Measurements from ENCODE around the gene TACR3. TPM values are rescaled to one million over a fixed set of nuclear protein-coding genes. Genes with fewer than 3 reads are reported as not detected.
"Not testable (repeated sequence)": the region's sequence is repeated elsewhere in the genome, so short reads cannot be mapped to it uniquely, and the experiment has no call there.

TACR3 gene, protein sequence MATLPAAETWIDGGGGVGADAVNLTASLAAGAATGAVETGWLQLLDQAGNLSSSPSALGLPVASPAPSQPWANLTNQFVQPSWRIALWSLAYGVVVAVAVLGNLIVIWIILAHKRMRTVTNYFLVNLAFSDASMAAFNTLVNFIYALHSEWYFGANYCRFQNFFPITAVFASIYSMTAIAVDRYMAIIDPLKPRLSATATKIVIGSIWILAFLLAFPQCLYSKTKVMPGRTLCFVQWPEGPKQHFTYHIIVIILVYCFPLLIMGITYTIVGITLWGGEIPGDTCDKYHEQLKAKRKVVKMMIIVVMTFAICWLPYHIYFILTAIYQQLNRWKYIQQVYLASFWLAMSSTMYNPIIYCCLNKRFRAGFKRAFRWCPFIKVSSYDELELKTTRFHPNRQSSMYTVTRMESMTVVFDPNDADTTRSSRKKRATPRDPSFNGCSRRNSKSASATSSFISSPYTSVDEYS
- 5.3 and 5.9 TPM in 2 replicates for total RNA-seq (2014; rRNA removed; shearing (Covaris generic))

DNA sequence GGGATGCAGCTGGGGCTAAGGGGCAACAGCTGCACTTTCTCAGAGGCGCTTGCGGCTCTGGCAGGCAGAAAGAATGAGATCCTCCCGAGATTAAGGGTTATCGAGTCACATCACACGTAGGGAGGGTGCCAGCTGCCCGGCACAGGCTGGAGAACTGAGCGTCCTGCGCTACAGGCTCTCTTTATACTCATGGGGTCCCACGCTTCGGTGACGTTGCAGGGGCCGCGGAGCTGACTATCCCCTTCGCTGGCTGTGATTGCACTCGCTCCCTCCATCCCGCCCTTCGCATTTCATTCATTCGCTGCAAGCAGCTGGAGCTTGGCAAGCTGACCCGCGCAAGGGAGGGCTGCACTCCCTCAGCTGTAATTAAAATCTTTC lies at the start of gene TACR3:
TSS of gene TACR3 (minus strand) at position 156 of the 378 bp plus-strand sequence. CDS start 310 bp downstream, outside the sequence.
- Histone ChIP-seq H3K4me1 (peaks cover 7% of the 10 kb centered on the region; the same call in 1 of the 2 replicates), H3K4me3 (peak within 1 kb of the TSS; percentile 57), H3K36me3 (no peaks in the 10 kb centered on the region), H3K9me3 (replicated peaks) (no peaks in the 10 kb centered on the region), H3K27me3 (no peaks in the 10 kb centered on the region), H3K27ac (peak within 1 kb of the TSS; percentile 62)
- DNase-seq = peak; percentile 89 to 92

DNA sequence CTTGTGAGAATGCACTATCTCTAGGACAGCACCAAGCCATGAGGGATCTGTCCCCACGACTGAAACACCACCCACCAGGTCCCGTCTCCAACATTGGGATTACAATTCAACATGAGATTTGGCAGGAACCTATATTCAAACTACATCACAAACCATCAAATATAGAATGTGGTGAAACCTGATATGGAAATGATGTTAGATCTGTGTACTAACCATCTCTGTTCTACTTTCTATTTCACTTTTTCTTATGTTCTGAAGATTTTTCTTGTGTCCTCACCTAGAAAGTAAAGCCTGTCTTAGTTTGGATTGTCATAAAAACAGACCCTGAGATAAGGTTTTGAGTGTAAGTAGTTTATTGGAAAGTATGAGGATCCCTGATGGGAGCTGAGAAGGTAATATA lies 37.8 kb upstream of the TACR3 start:
- no peaks in the 10 kb centered on the region for H3K27me3 ChIP-seq
- no peaks in the 10 kb centered on the region for H3K9me3 ChIP-seq (replicated peaks)
- no peak overlapping the region for H3K4me3 ChIP-seq
- no peaks in the 10 kb centered on the region; the same call in 1 of the 2 replicates for H3K4me1 ChIP-seq
- DNase-seq = no peak
- H3K36me3 ChIP-seq = no peaks in the 10 kb centered on the region
- H3K27ac ChIP-seq = no peak overlapping the region

DNA sequence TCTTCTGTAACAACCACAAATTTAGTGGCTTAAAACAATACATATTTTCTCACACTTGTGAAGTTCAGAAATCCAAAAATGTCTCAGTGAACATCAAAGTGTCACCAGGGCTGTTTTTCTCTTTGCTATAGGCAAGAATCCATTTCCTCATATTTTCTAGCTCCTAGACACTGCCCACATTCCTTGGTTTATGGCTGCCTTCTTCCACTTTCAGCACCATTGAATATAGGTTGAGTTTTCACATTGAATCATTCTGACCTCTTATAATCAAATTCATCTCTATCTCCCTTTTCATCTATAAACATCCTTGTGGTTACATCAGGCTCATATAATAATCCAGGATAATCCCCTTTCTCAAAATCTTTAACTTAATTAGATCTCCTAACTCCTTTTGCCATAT lies 37.0 kb upstream of the TACR3 start:
- Histone ChIP-seq H3K4me3 (no peak overlapping the region), H3K36me3 (no peaks in the 10 kb centered on the region), H3K9me3 (replicated peaks) (no peaks in the 10 kb centered on the region), H3K27ac (no peak overlapping the region), H3K4me1 (no peaks in the 10 kb centered on the region; the same call in 1 of the 2 replicates), H3K27me3 (no peaks in the 10 kb centered on the region)
- no peak for DNase-seq

- no peak overlapping the region for H3K4me3 ChIP-seq
- peak; percentile 7 to 18 for DNase-seq
- H3K27ac ChIP-seq = no peak overlapping the region
- H3K4me1 ChIP-seq = no peaks in the 10 kb centered on the region; the same call in 1 of the 2 replicates
- no peaks in the 10 kb centered on the region for H3K36me3 ChIP-seq
- H3K27me3 ChIP-seq = no peaks in the 10 kb centered on the region
- H3K9me3 ChIP-seq (replicated peaks) = no peaks in the 10 kb centered on the region
Measured at GRCh38 chr4:103754844-103755243, 35.1 kb upstream of the TACR3 start.

DNA sequence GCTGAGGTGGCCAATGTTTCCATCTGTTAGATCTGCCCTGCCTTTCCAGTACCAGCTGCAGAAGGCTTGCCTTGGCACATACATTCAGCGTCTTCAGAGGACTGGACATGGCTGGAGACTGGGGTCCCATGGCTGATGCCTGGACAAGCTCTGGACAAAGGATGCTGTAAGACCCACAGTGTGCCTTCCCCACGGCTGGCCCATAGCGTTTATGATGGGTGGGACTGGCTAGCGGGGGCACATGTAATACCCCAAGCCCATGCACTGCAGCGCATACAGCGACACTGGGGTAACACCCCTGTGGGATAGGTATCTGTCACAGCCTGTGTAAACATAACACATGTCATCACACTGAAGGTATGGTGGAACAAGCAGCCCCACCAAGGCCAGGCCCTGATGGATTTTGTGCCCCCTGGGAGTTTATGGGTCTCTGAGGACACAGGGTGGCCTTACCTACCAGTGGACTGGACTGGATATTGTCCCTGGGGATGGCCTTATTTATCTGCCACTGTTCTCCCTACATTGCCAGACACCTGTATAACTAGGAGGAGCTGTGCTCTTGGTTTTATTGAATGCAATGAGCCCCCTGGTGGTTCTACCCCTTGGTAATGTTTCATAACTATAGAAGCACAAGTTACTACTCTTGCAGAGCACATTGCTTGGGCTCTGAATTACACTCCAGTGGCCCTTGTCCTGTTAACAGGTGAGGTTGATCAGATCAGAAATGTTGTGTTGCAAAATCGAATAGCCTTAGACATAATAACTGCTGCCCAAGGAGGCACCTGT lies 34.3 kb upstream of the TACR3 start:
- DNase-seq = no peak
- H3K9me3 ChIP-seq (replicated peaks) = no peaks in the 10 kb centered on the region
- no peak overlapping the region for H3K4me3 ChIP-seq
- H3K27me3 ChIP-seq = no peaks in the 10 kb centered on the region
- no peaks in the 10 kb centered on the region; the same call in 1 of the 2 replicates for H3K4me1 ChIP-seq
- no peak overlapping the region for H3K27ac ChIP-seq
- H3K36me3 ChIP-seq = no peaks in the 10 kb centered on the region

DNA sequence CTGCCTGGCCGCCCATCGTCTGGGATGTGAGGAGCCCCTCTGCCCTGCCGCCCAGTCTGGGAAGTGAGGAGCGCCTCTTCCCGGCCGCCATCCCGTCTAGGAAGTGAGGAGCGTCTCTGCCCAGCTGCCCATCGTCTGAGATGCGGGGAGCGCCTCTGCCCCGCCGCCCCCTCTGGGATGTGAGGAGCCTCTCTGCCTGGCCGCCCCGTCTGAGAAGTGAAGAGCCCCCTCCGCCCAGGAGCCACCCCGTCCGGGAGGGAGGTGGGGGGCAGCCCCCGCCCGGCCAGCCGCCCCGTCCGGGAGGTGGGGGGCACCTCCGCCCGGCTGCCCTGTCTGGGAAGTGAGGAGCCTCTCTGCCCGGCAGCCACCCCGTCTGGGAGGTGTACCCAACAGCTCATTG lies 3.4 kb upstream of the TACR3 start:
- not testable (repeated sequence) for DNase-seq; H3K27me3 ChIP-seq; H3K4me1 ChIP-seq; H3K36me3 ChIP-seq; H3K27ac ChIP-seq; H3K9me3 ChIP-seq (replicated peaks); H3K4me3 ChIP-seq

DNA sequence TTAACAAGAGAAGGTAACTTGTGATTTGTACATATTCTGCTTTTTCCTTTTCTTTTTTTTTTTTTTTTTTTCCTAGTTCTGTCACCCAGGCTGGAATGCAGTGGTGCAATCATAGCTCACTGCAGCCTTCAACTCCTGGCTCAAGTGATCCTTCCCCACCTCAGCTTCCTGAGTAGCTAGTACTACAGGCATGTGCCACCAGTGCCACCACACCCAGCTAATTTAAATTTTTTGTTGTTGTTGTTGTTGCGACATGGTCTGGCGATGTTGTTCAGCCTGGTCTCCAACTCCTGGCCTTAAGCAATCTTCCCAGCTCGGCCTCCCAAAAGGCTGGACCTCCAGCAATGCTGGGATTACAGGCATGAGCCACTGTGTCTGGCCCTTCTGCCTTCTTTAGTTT lies 1.5 kb upstream of the TACR3 start:
- peaks cover 7% of the 10 kb centered on the region; the same call in 1 of the 2 replicates for H3K4me1 ChIP-seq
- H3K4me3 ChIP-seq = no peak overlapping the region
- no peak overlapping the region for H3K27ac ChIP-seq
- peak in 1 of 2 experiments; percentile 15 for DNase-seq
- H3K36me3 ChIP-seq = no peaks in the 10 kb centered on the region
- H3K27me3 ChIP-seq = no peaks in the 10 kb centered on the region
- no peaks in the 10 kb centered on the region for H3K9me3 ChIP-seq (replicated peaks)

- Histone ChIP-seq H3K36me3 (no peaks in the 10 kb centered on the region), H3K27ac (peak overlapping the region; percentile 62), H3K4me1 (peaks cover 7% of the 10 kb centered on the region; the same call in 1 of the 2 replicates), H3K4me3 (peak overlapping the region; percentile 57), H3K27me3 (no peaks in the 10 kb centered on the region), H3K9me3 (replicated peaks) (no peaks in the 10 kb centered on the region)
- no peak for DNase-seq
Measured at GRCh38 chr4:103720661-103721060, 876 bp upstream of the TACR3 start.

- Histone ChIP-seq H3K9me3 (replicated peaks) (no peaks in the 10 kb centered on the region), H3K4me3 (peak overlapping the region; percentile 57), H3K27me3 (no peaks in the 10 kb centered on the region), H3K4me1 (peaks cover 7% of the 10 kb centered on the region; the same call in 1 of the 2 replicates), H3K36me3 (no peaks in the 10 kb centered on the region), H3K27ac (peak overlapping the region; percentile 62)
- DNase-seq = no peak
Measured at GRCh38 chr4:103719105-103719829, 518 bp downstream of the TACR3 start.

GRCh38 chr4:103692615-103693014 lies 27.2 kb downstream of the TACR3 start:
- DNase-seq = no peak
- H3K4me1 ChIP-seq = no peaks in the 10 kb centered on the region
- H3K9me3 ChIP-seq (replicated peaks) = no peaks in the 10 kb centered on the region
- H3K36me3 ChIP-seq = no peaks in the 10 kb centered on the region
- H3K27me3 ChIP-seq = no peaks in the 10 kb centered on the region
- H3K27ac ChIP-seq = no peak overlapping the region
- no peak overlapping the region for H3K4me3 ChIP-seq

- H3K4me1 ChIP-seq = no peaks in the 10 kb centered on the region
- no peaks in the 10 kb centered on the region for H3K9me3 ChIP-seq (replicated peaks)
- no peaks in the 10 kb centered on the region for H3K36me3 ChIP-seq
- no peak overlapping the region for H3K4me3 ChIP-seq
- no peak overlapping the region for H3K27ac ChIP-seq
- DNase-seq = no peak
- no peaks in the 10 kb centered on the region for H3K27me3 ChIP-seq
Measured at GRCh38 chr4:103673983-103674382, 45.8 kb downstream of the TACR3 start.

DNA sequence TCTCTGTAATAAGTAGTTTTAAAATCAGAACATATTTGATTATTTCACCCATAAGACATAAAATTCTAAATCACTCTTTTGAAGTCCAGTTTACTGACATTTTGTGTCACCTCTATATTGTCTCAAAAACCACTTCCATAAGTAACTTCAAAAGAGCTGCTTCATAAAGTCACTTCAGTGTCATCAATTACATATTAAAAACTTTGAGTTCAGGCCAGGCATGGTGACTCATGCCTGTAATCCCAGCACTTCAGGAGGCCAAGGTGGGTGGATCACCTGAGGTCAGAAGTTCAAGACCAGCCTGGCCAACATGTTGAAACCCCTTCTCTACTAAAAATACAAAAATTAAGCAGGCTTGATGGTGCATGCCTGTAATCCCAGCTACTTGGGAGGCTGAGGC lies 53.0 kb downstream of the TACR3 start:
- H3K4me3 ChIP-seq; H3K36me3 ChIP-seq; DNase-seq; H3K9me3 ChIP-seq (replicated peaks); H3K27me3 ChIP-seq; H3K27ac ChIP-seq: not testable (repeated sequence)
- H3K4me1 ChIP-seq = peaks cover 17% of the 10 kb centered on the region

DNA sequence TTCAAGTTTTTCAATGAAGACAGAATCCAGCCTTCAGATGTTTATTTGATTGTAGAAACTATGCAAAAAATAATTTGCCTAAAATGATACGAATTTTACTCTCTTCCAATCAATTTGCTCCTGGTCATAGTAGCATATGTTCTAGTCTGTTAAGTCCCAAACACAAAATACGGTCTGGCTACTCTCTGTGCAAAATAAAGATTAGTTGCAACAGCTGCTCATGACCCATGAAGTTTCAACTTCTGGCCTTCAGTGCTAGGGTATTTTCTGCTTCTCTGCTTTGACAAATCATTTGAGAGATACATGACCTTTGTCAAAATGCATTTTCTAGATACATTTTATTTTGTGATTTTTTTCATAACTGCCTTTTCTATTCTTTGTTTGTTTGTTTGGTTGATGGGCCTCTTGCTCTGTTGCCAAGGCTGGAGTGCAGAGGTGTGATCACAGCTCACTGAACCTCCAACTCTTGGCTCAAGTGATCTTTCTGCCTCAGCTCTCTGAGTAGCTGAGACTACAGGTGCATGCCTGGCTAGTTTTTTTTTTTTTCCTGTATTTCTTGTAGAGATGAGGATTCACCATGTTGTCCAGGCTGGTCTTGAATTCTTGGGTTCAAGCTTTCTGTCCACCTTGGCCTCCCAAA lies 55.2 kb downstream of the TACR3 start:
- DNase-seq = peak; percentile 33 to 80
- peak overlapping the region; percentile 84 for H3K27ac ChIP-seq
- H3K36me3 ChIP-seq = no peaks in the 10 kb centered on the region
- H3K4me1 ChIP-seq = peaks cover 17% of the 10 kb centered on the region
- H3K9me3 ChIP-seq (replicated peaks) = no peaks in the 10 kb centered on the region
- H3K27me3 ChIP-seq = no peaks in the 10 kb centered on the region
- H3K4me3 ChIP-seq = no peak overlapping the region

- H3K27ac ChIP-seq = no peak overlapping the region
- H3K4me3 ChIP-seq = no peak overlapping the region
- H3K4me1 ChIP-seq = 0 out of 2 replicates have a peak, but pooled peaks cover 3% of the 10 kb centered on the region
- no peaks in the 10 kb centered on the region for H3K27me3 ChIP-seq
- DNase-seq = no peak
- no peaks in the 10 kb centered on the region for H3K9me3 ChIP-seq (replicated peaks)
- no peaks in the 10 kb centered on the region for H3K36me3 ChIP-seq
Measured at GRCh38 chr4:103648541-103648940, 71.2 kb downstream of the TACR3 start.
